Liver (tissue), 9 donors: Measurements from ENCODE around the gene C1GALT1C1L. TPM values are rescaled to one million over a fixed set of nuclear protein-coding genes. Genes with fewer than 3 reads are reported as not detected.
"Not testable (repeated sequence)": the region's sequence is repeated elsewhere in the genome, so short reads cannot be mapped to it uniquely, and the experiment has no call there.

ENCODE experiments used
- DNase-seq: peaks from one replicate; pipeline ENCODE4 v3.0.0-alpha.2; 2017; ENCODE audit warnings: low spot score
- H3K27ac ChIP-seq, 2 donors: one replicate each; pipeline ENCODE4 v1.7.0; 2013; ENCODE audit warnings: inconsistent platforms in 2 of 2, low read length in 2 of 2, control low read depth in 1 of 2, low read depth in 1 of 2, mild to moderate bottlenecking in 1 of 2
- H3K27me3 ChIP-seq, 4 donors: one replicate each; pipeline versions ENCODE4 v1.6.1 to v1.7.0; 2013; ENCODE audit warnings: low read length in 3 of 4, inconsistent platforms in 1 of 4, mild to moderate bottlenecking in 1 of 4, moderate library complexity in 1 of 4; ENCODE audit not compliant: control insufficient read depth in 4 of 4, insufficient read depth in 4 of 4
- H3K36me3 ChIP-seq, 4 donors: one replicate each; pipeline versions ENCODE4 v1.6.1 to v1.7.0; 2013; ENCODE audit warnings: low read length in 3 of 4, mild to moderate bottlenecking in 3 of 4, low read depth in 1 of 4, moderate library complexity in 1 of 4; ENCODE audit not compliant: control insufficient read depth in 4 of 4, insufficient read depth in 3 of 4
- H3K4me1 ChIP-seq, 4 donors: one replicate each; pipeline versions ENCODE4 v1.6.1 to v1.7.0; 2013; ENCODE audit warnings: low read length in 3 of 4, mild to moderate bottlenecking in 3 of 4, moderate library complexity in 1 of 4; ENCODE audit not compliant: control insufficient read depth in 4 of 4, insufficient read depth in 4 of 4
- H3K4me3 ChIP-seq, 3 donors: one replicate each; pipeline versions ENCODE4 v1.6.1 to v1.7.0; 2013; ENCODE audit warnings: low read length in 3 of 3, control low read depth in 1 of 3, low read depth in 1 of 3, mild to moderate bottlenecking in 1 of 3
- H3K9ac ChIP-seq, 2 donors: one replicate each; pipeline ENCODE4 v1.7.0; 2013; ENCODE audit warnings: low read length in 2 of 2, mild to moderate bottlenecking in 2 of 2, moderate library complexity in 2 of 2, control low read depth in 1 of 2, low read depth in 1 of 2
- H3K9me3 ChIP-seq, 4 donors: one replicate each; pipeline versions ENCODE4 v1.6.1 to v1.7.0; 2013; ENCODE audit warnings: low read length in 3 of 4; ENCODE audit not compliant: control insufficient read depth in 4 of 4
- EGR1 ChIP-seq, 2 donors: IDR thresholded peaks; 2 replicates each; pipeline ENCODE4 v1.6.1; 2016 to 2018; ENCODE audit warnings: antibody characterized with exemption in 2 of 2, low read depth in 2 of 2
- FOXA1 ChIP-seq: IDR thresholded peaks from 2 replicates; pipeline ENCODE4 v1.6.1; 2016; ENCODE audit warnings: antibody characterized with exemption
- FOXA2 ChIP-seq: IDR thresholded peaks from 2 replicates; pipeline ENCODE4 v1.6.1; 2016; ENCODE audit warnings: antibody characterized with exemption
- GABPA ChIP-seq, 2 donors: IDR thresholded peaks in 1 of 2; conservative IDR thresholded peaks in 1 of 2; 2 replicates each; pipeline ENCODE4 v1.6.1; 2016; ENCODE audit warnings: antibody characterized with exemption in 2 of 2, mild to moderate bottlenecking in 1 of 2, moderate library complexity in 1 of 2
- HNF4A ChIP-seq, 2 donors: conservative IDR thresholded peaks; 2 replicates each; pipeline ENCODE4 v1.6.1; 2016; ENCODE audit warnings: antibody characterized with exemption in 2 of 2, mild to moderate bottlenecking in 2 of 2
- HNF4G ChIP-seq: IDR thresholded peaks from 2 replicates; pipeline ENCODE4 v1.6.1; 2016; ENCODE audit warnings: antibody characterized with exemption
- JUND ChIP-seq, 2 donors: IDR thresholded peaks; 2 replicates each; pipeline ENCODE4 v1.6.1; 2016; ENCODE audit warnings: antibody characterized with exemption in 2 of 2
- NR2F2 ChIP-seq: IDR thresholded peaks from 2 replicates; pipeline ENCODE4 v1.6.1; 2016; ENCODE audit warnings: antibody characterized with exemption
- RXRA ChIP-seq, 2 donors: IDR thresholded peaks; 2 replicates each; pipeline ENCODE4 v1.6.1; 2017 to 2018; ENCODE audit warnings: antibody characterized with exemption in 2 of 2, mild to moderate bottlenecking in 1 of 2
- SP1 ChIP-seq: IDR thresholded peaks from 2 replicates; pipeline ENCODE4 v1.6.1; 2018; ENCODE audit warnings: antibody characterized with exemption, mild to moderate bottlenecking
- YY1 ChIP-seq: IDR thresholded peaks from 2 replicates; pipeline ENCODE4 v1.6.1; 2016; ENCODE audit warnings: antibody characterized with exemption, mild to moderate bottlenecking
- WGBS: extraction: QIAGEN DNeasy Blood & Tissue Kit; methylation state at CpG from one replicate; pipeline ENCODE4 v1.1.7; 2013; 5-methylcytosine and 5-hydroxymethylcytosine counted together
- polyA plus RNA-seq, 2 donors: library from polyadenylated mRNA; stranded (reverse) in 1 of 2; unstranded in 1 of 2; fragments of 200-250 nt in 1 of 2; fragments of >200 nt in 1 of 2; fragmentation: Nextera tagmentation in 1 of 2; extraction: Ambion mirVana in 1 of 2; gene quantifications; one replicate each; pipeline versions ENCODE4 v1.2.1 to v1.2.3, GENCODE V29; 2013 to 2015
- total RNA-seq, 2 donors: library from RNA; depleted of rRNA; stranded (reverse); fragments of >200 nt; gene quantifications; one replicate each; pipeline ENCODE4 v1.2.3, GENCODE V29; 2014
- TF ChIP-seq, protein P1 (sequence below): fragments of 150-350 bp; IDR thresholded peaks from 2 replicates; pipeline ENCODE4 v1.5.1; 2017; ENCODE audit warnings: improper control_type of control experiment, low read depth, low read length; ENCODE audit not compliant: missing input control
- TF ChIP-seq, protein P2 (sequence below): IDR thresholded peaks from 2 replicates; pipeline ENCODE4 v1.6.1; 2016; ENCODE audit warnings: antibody characterized with exemption
- TF ChIP-seq, protein P3 (sequence below): IDR thresholded peaks from 2 replicates; pipeline ENCODE4 v1.6.1; 2016; ENCODE audit warnings: antibody characterized with exemption
- TF ChIP-seq, protein P4 (sequence below): IDR thresholded peaks from 2 replicates; pipeline ENCODE4 v1.6.1; 2016; ENCODE audit warnings: antibody characterized with exemption
- TF ChIP-seq, protein P5 (sequence below): IDR thresholded peaks from 2 replicates; pipeline ENCODE4 v1.6.1; 2016; ENCODE audit warnings: antibody characterized with exemption, mild to moderate bottlenecking
- donor health status: healthy.
- donor health status: healthy.
- donor health status: healthy.
- donor health status: healthy.
- donor health status: healthy.

C1GALT1C1L gene
- total and polyA plus RNA-seq, 4 donors = 0.07 to 0.33 (median 0.17) TPM; not detected in 1

DNA sequence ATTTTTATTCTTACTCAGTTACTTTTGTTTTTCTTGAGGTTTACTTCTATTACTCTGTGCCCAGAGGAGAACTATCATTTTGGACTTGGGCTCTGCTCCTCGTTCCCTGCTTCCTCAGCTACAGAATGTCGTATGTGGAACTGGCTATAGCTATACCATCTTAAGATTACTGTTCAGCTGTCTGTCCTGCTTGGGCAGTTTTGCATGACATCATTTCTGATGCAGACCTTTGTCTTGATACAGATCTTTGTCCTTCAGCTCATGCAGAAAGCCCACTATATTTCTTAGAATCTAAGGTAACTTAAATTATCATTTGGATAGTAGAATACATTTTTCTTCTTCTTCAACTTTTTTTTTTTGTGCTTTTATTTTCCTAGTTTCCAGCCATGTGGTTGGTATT, 13.8 kb upstream of the C1GALT1C1L start:
- TF ChIP-seq, protein P1, sequence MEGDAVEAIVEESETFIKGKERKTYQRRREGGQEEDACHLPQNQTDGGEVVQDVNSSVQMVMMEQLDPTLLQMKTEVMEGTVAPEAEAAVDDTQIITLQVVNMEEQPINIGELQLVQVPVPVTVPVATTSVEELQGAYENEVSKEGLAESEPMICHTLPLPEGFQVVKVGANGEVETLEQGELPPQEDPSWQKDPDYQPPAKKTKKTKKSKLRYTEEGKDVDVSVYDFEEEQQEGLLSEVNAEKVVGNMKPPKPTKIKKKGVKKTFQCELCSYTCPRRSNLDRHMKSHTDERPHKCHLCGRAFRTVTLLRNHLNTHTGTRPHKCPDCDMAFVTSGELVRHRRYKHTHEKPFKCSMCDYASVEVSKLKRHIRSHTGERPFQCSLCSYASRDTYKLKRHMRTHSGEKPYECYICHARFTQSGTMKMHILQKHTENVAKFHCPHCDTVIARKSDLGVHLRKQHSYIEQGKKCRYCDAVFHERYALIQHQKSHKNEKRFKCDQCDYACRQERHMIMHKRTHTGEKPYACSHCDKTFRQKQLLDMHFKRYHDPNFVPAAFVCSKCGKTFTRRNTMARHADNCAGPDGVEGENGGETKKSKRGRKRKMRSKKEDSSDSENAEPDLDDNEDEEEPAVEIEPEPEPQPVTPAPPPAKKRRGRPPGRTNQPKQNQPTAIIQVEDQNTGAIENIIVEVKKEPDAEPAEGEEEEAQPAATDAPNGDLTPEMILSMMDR = no peak
- TF ChIP-seq FOXA1 = no peak
- TF ChIP-seq, protein P2, sequence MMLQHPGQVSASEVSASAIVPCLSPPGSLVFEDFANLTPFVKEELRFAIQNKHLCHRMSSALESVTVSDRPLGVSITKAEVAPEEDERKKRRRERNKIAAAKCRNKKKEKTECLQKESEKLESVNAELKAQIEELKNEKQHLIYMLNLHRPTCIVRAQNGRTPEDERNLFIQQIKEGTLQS = no peak
- TF ChIP-seq FOXA2 = no peak
- no peak for TF ChIP-seq HNF4A (conservative IDR thresholded peaks at IDR 0.05)
- TF ChIP-seq, protein P3, sequence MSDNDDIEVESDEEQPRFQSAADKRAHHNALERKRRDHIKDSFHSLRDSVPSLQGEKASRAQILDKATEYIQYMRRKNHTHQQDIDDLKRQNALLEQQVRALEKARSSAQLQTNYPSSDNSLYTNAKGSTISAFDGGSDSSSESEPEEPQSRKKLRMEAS = no peak
- TF ChIP-seq EGR1 (IDR thresholded peaks at IDR 0.05; ENCODE audit: low read depth in 2 of 2) = no peak
- TF ChIP-seq GABPA (IDR thresholded peaks at IDR 0.05 in 1 of 2, conservative IDR thresholded peaks at IDR 0.05 in 1 of 2) = no peak
- TF ChIP-seq, protein P4, sequence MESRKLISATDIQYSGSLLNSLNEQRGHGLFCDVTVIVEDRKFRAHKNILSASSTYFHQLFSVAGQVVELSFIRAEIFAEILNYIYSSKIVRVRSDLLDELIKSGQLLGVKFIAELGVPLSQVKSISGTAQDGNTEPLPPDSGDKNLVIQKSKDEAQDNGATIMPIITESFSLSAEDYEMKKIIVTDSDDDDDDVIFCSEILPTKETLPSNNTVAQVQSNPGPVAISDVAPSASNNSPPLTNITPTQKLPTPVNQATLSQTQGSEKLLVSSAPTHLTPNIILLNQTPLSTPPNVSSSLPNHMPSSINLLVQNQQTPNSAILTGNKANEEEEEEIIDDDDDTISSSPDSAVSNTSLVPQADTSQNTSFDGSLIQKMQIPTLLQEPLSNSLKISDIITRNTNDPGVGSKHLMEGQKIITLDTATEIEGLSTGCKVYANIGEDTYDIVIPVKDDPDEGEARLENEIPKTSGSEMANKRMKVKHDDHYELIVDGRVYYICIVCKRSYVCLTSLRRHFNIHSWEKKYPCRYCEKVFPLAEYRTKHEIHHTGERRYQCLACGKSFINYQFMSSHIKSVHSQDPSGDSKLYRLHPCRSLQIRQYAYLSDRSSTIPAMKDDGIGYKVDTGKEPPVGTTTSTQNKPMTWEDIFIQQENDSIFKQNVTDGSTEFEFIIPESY = no peak
- TF ChIP-seq RXRA (IDR thresholded peaks at IDR 0.05) = no peak
- no peak for TF ChIP-seq NR2F2
- no peak for TF ChIP-seq YY1
- no peak for TF ChIP-seq JUND (IDR thresholded peaks at IDR 0.05)
- no peak for TF ChIP-seq SP1
- no peak for TF ChIP-seq HNF4G
- TF ChIP-seq, protein P5, sequence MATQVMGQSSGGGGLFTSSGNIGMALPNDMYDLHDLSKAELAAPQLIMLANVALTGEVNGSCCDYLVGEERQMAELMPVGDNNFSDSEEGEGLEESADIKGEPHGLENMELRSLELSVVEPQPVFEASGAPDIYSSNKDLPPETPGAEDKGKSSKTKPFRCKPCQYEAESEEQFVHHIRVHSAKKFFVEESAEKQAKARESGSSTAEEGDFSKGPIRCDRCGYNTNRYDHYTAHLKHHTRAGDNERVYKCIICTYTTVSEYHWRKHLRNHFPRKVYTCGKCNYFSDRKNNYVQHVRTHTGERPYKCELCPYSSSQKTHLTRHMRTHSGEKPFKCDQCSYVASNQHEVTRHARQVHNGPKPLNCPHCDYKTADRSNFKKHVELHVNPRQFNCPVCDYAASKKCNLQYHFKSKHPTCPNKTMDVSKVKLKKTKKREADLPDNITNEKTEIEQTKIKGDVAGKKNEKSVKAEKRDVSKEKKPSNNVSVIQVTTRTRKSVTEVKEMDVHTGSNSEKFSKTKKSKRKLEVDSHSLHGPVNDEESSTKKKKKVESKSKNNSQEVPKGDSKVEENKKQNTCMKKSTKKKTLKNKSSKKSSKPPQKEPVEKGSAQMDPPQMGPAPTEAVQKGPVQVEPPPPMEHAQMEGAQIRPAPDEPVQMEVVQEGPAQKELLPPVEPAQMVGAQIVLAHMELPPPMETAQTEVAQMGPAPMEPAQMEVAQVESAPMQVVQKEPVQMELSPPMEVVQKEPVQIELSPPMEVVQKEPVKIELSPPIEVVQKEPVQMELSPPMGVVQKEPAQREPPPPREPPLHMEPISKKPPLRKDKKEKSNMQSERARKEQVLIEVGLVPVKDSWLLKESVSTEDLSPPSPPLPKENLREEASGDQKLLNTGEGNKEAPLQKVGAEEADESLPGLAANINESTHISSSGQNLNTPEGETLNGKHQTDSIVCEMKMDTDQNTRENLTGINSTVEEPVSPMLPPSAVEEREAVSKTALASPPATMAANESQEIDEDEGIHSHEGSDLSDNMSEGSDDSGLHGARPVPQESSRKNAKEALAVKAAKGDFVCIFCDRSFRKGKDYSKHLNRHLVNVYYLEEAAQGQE = no peak
- WGBS = 71% methylated on average over 2 of the region's 2 CpGs
- Histone ChIP-seq H3K9me3 (no peaks in the 10 kb centered on the region), H3K9ac (no peak overlapping the region), H3K4me3 (no peak overlapping the region), H3K4me1 (no peaks in the 10 kb centered on the region), H3K36me3 (no peaks in the 10 kb centered on the region), H3K27ac (no peak overlapping the region), H3K27me3 (peaks cover 0 to 2% (median 0%) of the 10 kb centered on the region in 4 donors)
- DNase-seq = no peak

DNA sequence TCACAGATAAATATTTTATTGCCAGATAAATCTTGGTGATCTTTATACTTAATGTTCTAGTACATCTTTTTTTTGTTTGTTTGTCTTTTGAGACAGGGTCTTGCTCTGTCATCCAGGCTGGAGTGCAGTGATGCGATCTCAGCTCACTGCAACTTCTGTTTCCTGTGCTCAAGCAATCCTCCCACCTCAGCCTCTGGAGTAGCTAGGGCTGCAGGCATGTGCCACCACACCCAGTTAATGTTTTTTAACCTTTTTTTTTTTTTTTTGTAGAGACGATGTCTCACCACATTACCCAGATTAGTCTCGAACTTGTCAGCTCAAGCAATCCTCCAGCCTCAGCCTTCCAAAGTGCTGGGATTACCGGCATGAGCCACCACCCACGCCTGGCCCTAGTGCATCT, 9.1 kb upstream of the C1GALT1C1L start:
- DNase-seq = no peak
- H3K9ac ChIP-seq = no peak overlapping the region
- TF ChIP-seq, protein P2 = no peak
- TF ChIP-seq, protein P4 = no peak
- no peak for TF ChIP-seq EGR1 (IDR thresholded peaks at IDR 0.05; ENCODE audit: low read depth in 2 of 2)
- no peak for TF ChIP-seq FOXA1
- TF ChIP-seq JUND (IDR thresholded peaks at IDR 0.05) = no peak
- H3K27me3 ChIP-seq = peaks cover 0 to 2% (median 0%) of the 10 kb centered on the region in 4 donors
- H3K4me3 ChIP-seq = no peak overlapping the region
- 78% methylated on average over 5 of the region's 5 CpGs for WGBS
- no peaks in the 10 kb centered on the region for H3K9me3 ChIP-seq
- H3K27ac ChIP-seq = no peak overlapping the region
- H3K36me3 ChIP-seq = no peaks in the 10 kb centered on the region
- no peaks in the 10 kb centered on the region for H3K4me1 ChIP-seq

DNA sequence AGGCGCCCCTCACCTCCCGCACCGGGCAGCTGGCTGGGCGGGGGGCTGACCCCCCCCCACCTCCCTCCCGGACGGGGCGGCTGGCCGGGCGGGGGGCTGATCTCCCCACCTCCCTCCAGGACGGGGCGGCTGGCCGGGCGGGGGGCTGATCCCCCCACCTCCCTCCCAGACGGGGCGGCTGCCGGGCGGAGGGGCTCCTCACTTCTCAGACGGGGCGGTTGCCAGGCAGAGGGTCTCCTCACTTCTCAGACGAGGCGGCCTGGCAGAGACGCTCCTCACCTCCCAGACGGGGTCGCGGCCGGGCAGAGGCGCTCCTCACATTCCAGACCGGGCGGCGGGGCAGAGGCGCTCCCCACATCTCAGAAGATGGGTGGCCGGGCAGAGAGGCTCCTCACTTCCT, 1.6 kb upstream of the C1GALT1C1L start:
- not testable (repeated sequence) for H3K9ac ChIP-seq, H3K27ac ChIP-seq, H3K27me3 ChIP-seq, DNase-seq, H3K4me3 ChIP-seq, H3K9me3 ChIP-seq, H3K4me1 ChIP-seq, H3K36me3 ChIP-seq
- 97% methylated on average over 32 of the region's 32 CpGs for WGBS
